Measurements from ENCODE around the gene CYSRT1.
"Not testable (repeated sequence)": the region's sequence is repeated elsewhere in the genome, so short reads cannot be mapped to it uniquely, and the experiment has no call there.

CYSRT1 gene

GRCh38 chr9:137242269-137243203, 17.6 kb downstream of the CYSRT1 start:
- no peak for DNase-seq
- intact Hi-C loops (cut with DNase I): no loop called here

GRCh38 chr9:137243266-137243625, 18.3 kb downstream of the CYSRT1 start:
- DNase-seq; intact Hi-C loops (cut with DNase I): not testable (repeated sequence)

- DNase-seq: no peak
Observed at GRCh38 chr9:137243626-137244485, 18.9 kb downstream of the CYSRT1 start.

GRCh38 chr9:137244486-137245449, 19.8 kb downstream of the CYSRT1 start:
- DNase-seq: no peak
- intact Hi-C loops (cut with DNase I): no loop called here

More at GRCh38 chr9:137243626-137244485, 18.9 kb downstream of the CYSRT1 start:
- intact Hi-C loops (cut with DNase I): no loop called here

GRCh38 chr9:137245450-137246421, 20.8 kb downstream of the CYSRT1 start:
- intact Hi-C loops (cut with DNase I): no loop called here
- DNase-seq: no peak

GRCh38 chr9:137247135-137247915, 22.4 kb downstream of the CYSRT1 start:
- DNase-seq: no peak
- intact Hi-C loops (cut with DNase I): no loop called here

- intact Hi-C loops (cut with DNase I): no loop called here
- DNase-seq: no peak
Observed at GRCh38 chr9:137247916-137248175, 22.9 kb downstream of the CYSRT1 start.

- DNase-seq: no peak
- intact Hi-C loops (cut with DNase I): no loop called here
Observed at GRCh38 chr9:137250329-137251193, 25.6 kb downstream of the CYSRT1 start.

- intact Hi-C loops (cut with DNase I): no loop called here
- DNase-seq: no peak
Observed at GRCh38 chr9:137251194-137251461, 26.2 kb downstream of the CYSRT1 start, which contains the start of gene STPG3. Gene STPG3, plus strand, starts transcription at chr9:137251286. Its CDS starts 1 bp downstream, at chr9:137251287.

GRCh38 chr9:137251490-137252268, 26.7 kb downstream of the CYSRT1 start:
- no peak for DNase-seq
- intact Hi-C loops (cut with DNase I): no loop called here

- intact Hi-C loops (cut with DNase I): no loop called here
- DNase-seq: no peak
Observed at GRCh38 chr9:137252555-137253506, 27.9 kb downstream of the CYSRT1 start.

- peak in 2 of 42 donors; percentile 5 to 17 for DNase-seq
- intact Hi-C loops (cut with DNase I): loop anchor here (2.0 kb wide), 1 partner anchor 13 kb away; the partner anchor contains the start of gene TUBB4B
Observed at GRCh38 chr9:137253717-137254623, 29.0 kb downstream of the CYSRT1 start.
